ENCODE results near the gene CCNDBP1. TPM values are rescaled to one million over a fixed set of nuclear protein-coding genes. Genes with fewer than 3 reads are reported as not detected.

Gene CCNDBP1
- total RNA-seq, 1 donor from 2014 or later, result 67.2 TPM

DNA sequence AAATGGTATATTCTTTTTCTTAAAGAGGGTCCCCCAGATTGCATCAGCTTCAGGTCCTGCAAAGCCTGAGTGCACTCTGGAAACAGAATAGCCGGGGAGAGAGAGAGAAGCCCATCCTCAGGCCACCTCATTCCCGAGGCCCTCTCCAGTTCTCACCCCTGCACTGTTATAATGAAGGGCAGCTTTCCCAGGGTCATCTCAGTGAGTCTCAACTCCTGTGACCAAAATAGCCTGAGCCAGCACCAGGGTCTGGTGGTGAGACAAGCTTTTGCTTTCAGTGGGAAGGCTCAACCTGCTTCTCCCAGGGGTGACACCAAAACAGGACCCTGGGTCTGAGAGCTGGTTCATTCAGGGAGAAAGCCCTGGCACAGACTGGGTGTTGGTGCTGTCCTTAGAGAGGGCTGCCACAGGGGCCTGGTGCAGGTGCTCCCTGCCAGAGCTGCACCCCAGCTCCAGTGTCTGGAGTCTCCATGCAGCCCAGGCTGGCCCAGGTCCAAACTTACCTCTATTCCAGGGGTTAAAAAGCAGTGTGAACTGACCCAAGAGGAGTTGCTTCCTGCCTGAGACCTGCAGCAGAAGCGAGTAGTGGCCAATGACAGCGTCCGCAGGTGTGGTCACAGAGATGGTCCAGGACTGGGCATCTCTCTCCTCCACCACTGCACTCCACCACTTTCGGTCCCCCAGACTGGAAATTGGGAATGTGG lies 29.5 kb downstream of the CCNDBP1 start:
- no peak for DNase-seq
- no peak overlapping the region for H3K27ac Mint-ChIP-seq
- peaks cover 4% of the 10 kb centered on the region for H3K9me3 Mint-ChIP-seq
- no peak for ATAC-seq (ENCODE audit: low read depth)
- no peaks in the 10 kb centered on the region for H3K36me3 Mint-ChIP-seq (ENCODE audit: low read depth)
- H3K4me3 Mint-ChIP-seq, result no peak overlapping the region
- POLR2A ChIA-PET, result no interaction called here
- CTCF ChIA-PET, result interaction anchor here (0.9 to 3.6 kb wide), 2 partner anchors 11 to 71 kb away, joined by 4 to 14 read pairs; no protein-coding TSS in a partner anchor
- intact Hi-C loops (cut with micrococcal nuclease), result no loop called here
- no peak for TF ChIP-seq CTCF (IDR thresholded peaks at IDR 0.05)
- H3K27me3 Mint-ChIP-seq, result peaks cover 6% of the 10 kb centered on the region
- no peaks in the 10 kb centered on the region for H3K4me1 Mint-ChIP-seq

DNA sequence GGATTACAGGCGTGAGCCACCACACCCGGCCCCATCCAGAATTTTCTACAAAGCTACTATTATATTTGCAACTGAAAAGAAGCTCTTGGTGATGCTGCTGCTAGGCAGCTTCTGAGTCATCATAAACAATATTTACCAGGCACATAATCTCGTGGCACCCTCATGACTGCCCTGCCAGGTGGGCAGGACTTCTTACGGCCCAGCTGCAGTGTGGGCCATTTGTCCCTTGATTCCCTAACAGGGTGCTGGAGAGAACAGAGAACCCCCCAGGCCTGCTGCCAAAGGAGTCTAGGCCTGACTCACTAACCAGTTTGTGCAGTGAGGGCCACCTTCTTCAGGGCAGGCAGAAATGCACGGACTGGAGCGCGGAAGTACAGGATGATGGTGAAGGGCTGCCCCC lies 30.8 kb downstream of the CCNDBP1 start:
- intact Hi-C loops (cut with micrococcal nuclease), result no loop called here
- Mint-ChIP-seq H3K9me3 (peaks cover 4% of the 10 kb centered on the region), H3K27me3 (peaks cover 6% of the 10 kb centered on the region), H3K4me1 (no peaks in the 10 kb centered on the region), H3K36me3 (ENCODE audit: low read depth) (no peaks in the 10 kb centered on the region), H3K27ac (no peak overlapping the region), H3K4me3 (no peak overlapping the region)
- ATAC-seq (ENCODE audit: low read depth) (no peak), DNase-seq (no peak)
- ChIA-PET CTCF (interaction anchor here (3.6 kb wide), 1 partner anchor 9 kb away, joined by 14 read pairs; no protein-coding TSS in a partner anchor), POLR2A (no interaction called here)
- no peak for TF ChIP-seq CTCF (IDR thresholded peaks at IDR 0.05)

DNA sequence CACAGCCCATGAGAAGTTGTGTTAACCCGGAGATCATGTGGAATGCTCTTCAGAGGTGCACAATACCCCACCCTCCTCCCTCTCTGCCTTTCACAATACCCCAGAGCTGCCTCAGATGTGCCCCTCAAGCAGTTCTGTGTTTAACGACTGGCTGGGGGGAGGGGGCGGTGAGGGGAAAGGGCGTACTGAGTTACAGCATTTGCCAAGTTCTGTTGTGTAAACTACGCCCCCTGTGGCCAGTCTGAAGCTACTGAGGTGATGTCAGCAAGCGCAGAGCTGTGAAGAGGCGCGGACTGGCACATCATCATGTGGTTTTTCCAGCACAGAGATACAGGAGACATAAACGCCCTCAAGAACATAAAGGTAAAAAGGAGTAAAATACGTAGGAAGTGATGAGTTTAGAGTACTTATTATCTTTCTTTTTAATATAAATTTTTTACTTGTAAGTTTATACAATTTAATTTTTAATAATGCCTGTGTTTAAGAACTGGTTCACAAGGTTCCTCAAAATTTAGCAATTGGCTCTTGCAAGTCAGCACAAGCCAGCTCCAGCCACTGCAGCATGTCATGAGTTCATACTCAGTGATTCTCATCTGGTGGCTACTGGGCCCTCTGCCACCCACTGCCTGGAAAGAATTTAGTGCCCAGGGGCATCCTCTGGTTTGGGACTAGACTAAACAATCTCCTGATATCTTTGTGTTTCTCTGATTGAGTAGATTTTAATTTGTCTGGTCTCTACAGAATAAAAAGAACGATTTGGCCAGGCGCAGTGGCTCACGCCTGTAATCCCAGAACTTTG lies 33.9 kb downstream of the CCNDBP1 start:
- intact Hi-C loops (cut with micrococcal nuclease), result no loop called here
- no peak for DNase-seq
- H3K9me3 Mint-ChIP-seq, result peaks cover 4% of the 10 kb centered on the region
- ATAC-seq (ENCODE audit: low read depth), result no peak
- no peak overlapping the region for H3K4me3 Mint-ChIP-seq
- ChIA-PET CTCF (interaction anchor here (2.1 kb wide), 1 partner anchor 11 kb away, joined by 6 read pairs; no protein-coding TSS in a partner anchor), POLR2A (no interaction called here)
- H3K36me3 Mint-ChIP-seq (ENCODE audit: low read depth), result no peaks in the 10 kb centered on the region
- H3K27ac Mint-ChIP-seq, result no peak overlapping the region
- TF ChIP-seq CTCF (IDR thresholded peaks at IDR 0.05), result no peak
- H3K4me1 Mint-ChIP-seq, result no peaks in the 10 kb centered on the region
- peaks cover 10% of the 10 kb centered on the region for H3K27me3 Mint-ChIP-seq

DNA sequence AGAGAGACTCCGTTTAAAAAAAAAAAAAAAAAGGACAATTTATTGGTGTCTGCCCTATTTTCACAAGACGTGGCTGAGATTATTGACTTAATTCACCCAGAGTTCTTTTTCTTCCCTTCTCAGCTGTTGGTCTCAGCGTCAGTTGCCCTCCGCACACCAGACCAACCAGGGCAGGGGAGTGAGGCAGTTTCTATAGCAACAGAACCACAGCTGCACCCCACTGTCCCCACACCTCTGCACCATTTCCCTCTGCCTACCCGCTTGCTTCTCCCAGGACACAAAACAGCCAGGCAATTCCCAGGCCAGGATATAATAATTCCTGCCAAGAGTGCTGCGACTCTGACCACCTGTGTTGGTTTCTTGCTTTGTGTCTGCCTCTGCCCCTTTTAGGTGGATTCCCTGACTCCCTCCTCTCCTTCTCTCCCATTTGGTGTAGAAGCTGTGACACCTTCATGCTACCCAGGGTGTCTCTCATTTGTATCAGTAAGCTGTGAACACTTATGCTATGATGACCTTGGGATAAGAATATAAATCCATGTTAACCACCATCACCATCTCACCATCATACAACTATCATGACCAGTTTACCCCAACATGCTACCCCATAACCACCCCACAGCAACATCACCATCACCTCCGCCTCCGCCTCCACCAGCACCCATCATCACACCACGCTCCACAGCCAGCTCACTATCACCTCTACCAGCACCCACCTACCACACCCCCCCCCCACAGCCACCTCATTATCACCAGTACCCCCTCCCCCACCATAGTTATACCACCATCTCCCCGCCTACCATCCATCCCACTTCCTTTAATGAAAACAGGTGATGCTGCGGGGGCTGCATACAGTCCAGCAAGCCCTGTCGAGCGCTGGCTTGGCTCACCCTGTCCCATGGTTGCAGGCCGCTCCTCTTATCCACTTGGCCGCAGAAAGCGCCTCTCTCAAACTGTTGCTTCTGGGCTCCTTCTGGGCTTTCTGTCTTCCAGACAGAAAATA lies 35.0 kb downstream of the CCNDBP1 start:
- H3K4me3 Mint-ChIP-seq, result no peak overlapping the region
- ChIA-PET POLR2A (no interaction called here), CTCF (interaction anchor here (2.1 kb wide), 1 partner anchor 10 kb away, joined by 6 read pairs; no protein-coding TSS in a partner anchor)
- H3K27ac Mint-ChIP-seq, result no peak overlapping the region
- TF ChIP-seq CTCF (IDR thresholded peaks at IDR 0.05), result no peak
- peaks cover 4% of the 10 kb centered on the region for H3K9me3 Mint-ChIP-seq
- H3K36me3 Mint-ChIP-seq (ENCODE audit: low read depth), result no peaks in the 10 kb centered on the region
- DNase-seq (no peak), ATAC-seq (ENCODE audit: low read depth) (no peak)
- peaks cover 11% of the 10 kb centered on the region for H3K27me3 Mint-ChIP-seq
- intact Hi-C loops (cut with micrococcal nuclease), result no loop called here
- no peaks in the 10 kb centered on the region for H3K4me1 Mint-ChIP-seq
